GM19193 (cell line): ENCODE measurements around the gene PRPF6.

Experiments used
- POLR2A ChIP-seq: IDR thresholded peaks from 4 replicates; pipeline ENCODE4 v1.6.1; 2011; ENCODE audit not compliant: insufficient read depth, insufficient read length; ENCODE audit errors: extremely low read depth

Gene PRPF6

DNA sequence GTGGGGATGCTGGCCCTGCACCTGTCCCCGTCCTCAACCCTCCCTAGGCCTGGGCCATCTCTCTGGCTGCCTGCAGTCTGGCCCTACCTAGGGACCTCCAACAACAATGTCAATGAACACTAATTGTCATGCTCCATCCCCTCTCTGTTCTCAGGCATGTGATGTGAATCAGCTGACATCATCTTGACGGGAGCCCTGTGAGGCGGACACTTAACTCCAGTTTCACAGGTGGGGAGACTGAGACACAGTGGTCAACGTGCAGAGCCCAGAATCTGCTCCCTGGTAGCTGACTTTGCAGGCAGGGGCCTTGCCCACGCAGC lies 81.3 kb downstream of the PRPF6 start:
- no peak for TF ChIP-seq POLR2A

GRCh38 chr20:64062596-64063388 lies 81.9 kb downstream of the PRPF6 start, which contains the start of gene TCEA2:
Gene TCEA2 (plus strand): TSS chr20:64063198. CDS start chr20:64063313, 115 bp downstream.
- peak; percentile 71 for TF ChIP-seq POLR2A

DNA sequence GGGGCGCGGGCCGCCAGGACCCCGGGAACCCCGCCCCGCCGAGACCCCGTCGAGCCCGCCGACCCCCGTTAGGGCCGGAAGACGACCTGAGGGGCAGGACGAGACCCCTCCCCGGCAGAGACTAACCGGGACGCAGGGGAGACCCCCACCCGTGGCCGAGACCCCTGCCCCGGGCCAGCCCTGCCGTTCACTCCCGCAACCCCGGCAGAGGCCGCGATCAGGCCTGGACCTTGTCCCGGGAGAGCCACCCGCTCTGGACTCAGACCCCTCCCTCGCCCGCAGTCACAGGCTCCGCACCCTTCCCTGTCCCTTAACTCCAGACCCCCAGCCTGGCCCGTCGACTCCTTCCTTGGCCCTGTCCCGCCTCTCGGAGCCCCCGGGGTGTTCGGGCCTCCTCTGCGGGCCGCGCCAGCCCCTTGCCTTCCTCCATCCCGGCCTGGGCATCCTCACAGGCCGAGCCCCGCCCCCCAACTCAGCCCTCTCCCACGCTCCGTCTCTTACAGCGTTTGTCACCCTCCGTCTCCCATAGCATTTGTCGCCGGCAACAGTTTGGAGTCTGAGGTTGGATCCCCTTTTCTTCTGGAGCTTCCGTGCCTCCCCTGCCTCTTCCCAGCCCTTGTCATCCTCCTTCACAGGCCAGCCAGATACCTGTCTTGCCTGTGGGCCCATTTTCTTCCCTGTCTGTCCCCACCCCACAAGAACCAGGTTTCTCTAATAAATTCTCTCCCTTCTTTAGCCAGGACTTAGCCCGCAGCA lies 82.6 kb downstream of the PRPF6 start:
- TF ChIP-seq POLR2A: no peak

DNA sequence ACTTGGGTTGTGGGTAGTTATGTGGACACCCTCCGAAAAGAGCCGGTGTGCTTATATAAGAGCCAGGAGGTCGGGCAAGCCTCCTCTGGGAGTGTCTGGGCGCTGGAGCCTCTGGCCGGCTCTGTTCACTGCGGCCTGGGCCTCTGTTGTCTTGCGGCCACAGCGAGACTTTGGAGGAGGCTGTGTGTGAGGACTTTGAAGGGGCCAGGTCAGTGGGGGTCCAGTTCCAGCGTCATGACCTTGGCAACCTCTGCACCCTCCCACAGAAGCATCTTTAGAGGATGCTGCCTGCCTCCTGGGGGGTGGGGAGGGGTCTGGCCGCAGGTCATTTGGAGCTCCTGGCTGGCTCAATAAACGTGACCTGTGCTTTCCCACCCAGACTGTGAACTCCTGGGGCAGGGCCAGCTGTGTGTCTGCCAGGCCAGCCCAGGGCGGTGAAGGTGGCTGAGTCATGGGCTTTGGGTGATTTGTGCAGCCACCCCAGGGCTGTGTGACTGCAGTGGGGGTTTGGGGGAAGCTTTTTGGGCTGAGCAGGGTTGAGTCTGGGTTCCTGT lies 83.3 kb downstream of the PRPF6 start:
- TF ChIP-seq POLR2A: no peak

GRCh38 chr20:64065062-64065973 lies 84.4 kb downstream of the PRPF6 start:
- peak; percentile 0 for TF ChIP-seq POLR2A

DNA sequence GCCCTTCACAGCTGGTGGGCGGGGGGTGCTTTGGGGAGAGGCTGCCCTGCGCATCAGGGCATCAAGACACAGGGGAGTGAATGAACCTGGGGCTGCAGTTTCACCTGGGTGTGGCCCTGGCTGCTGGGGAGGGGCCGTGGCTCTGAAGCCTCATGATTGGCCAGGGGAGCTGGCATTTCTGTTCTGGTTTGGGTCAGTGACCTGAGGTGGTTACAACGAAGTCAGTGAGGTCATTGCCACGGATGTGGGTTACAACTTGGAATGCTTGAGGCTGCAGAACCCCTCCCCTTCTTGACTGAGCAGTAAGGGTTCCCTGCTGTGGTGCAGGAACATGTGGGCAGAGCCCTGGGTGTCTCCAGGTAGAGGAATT lies 85.0 kb downstream of the PRPF6 start:
- TF ChIP-seq POLR2A: peak; percentile 19

DNA sequence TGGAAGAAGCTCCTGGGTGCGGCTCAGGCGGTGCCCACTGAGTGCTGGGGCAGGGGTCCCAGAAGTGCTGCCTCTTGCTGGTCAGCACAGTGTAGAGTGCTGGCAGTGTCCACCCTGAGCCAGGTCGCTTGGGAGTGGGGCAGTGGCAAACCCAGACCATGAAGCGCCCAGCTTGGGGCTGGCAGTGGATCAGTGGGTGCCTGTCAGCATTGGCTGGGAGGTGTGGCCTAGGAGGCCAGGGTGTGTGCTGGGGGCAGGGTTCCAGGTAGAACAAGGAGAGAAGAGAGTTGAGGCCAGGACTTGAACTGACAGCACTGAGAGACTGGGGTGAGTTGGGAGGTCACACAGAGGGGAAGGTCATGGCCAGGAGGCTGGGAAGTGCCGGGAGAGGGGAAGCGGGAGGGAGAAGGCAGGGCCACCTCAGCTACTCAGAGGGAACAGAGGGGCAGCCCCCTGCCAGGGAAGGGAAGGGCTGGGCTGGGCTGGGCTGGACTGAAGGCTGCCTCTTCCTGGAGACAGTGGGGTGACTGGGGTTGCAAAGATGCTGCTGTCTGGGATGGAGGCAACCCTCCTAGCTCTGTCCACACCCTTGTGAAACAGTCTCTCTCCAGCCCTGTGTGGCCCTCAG lies 86.2 kb downstream of the PRPF6 start:
- no peak for TF ChIP-seq POLR2A

GRCh38 chr20:64067733-64068307 lies 86.9 kb downstream of the PRPF6 start:
- TF ChIP-seq POLR2A: no peak

GRCh38 chr20:64068386-64069208 lies 87.7 kb downstream of the PRPF6 start:
- TF ChIP-seq POLR2A: peak; percentile 5

GRCh38 chr20:64069209-64069613 lies 88.3 kb downstream of the PRPF6 start:
- TF ChIP-seq POLR2A: peak; percentile 1

DNA sequence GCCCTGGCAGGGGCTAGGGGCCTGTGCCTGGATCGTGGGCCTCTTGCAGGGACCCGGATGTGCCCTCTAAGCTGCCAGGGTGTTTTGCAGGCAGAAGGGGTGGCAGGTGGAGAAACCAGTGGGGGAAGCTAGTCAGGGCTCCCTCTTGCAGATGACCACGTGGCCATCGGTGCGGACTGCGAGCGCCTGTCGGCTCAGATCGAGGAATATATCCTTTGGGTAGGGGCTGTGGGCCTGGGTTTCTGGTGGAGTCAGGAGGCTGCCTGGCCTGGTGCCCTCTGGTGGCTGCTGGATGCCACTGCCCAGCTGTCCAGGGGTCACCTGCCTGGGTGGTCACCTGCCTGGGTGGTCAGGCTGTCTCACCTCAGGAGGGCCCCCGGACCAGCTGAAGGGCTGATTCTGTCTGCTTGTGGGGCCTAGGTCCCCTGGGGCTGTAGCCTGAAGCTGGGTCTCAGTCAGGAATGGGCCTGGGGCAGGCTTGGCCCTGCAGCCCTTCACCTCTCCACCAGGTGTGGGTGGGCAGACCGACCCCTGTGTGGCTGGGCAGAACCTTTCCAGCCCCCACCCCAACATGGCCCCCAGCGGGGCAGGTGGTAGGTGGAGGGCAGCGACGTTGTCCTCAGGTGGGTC lies 88.8 kb downstream of the PRPF6 start:
- TF ChIP-seq POLR2A: peak; percentile 5

- TF ChIP-seq POLR2A: no peak
Measured at GRCh38 chr20:64070244-64070993, 89.5 kb downstream of the PRPF6 start.
